GM19324 (cell line): ENCODE data around the gene GRAMD2A.

Experiments used
- ATAC-seq: cut with Tn5 transposase; IDR thresholded peaks from one replicate; pipeline ENCODE4 v1.9.1; 2021; ENCODE audit warnings: mild to moderate bottlenecking, moderate library complexity; ENCODE audit not compliant: unreplicated experiment, low FRiP score

The GRAMD2A gene

DNA sequence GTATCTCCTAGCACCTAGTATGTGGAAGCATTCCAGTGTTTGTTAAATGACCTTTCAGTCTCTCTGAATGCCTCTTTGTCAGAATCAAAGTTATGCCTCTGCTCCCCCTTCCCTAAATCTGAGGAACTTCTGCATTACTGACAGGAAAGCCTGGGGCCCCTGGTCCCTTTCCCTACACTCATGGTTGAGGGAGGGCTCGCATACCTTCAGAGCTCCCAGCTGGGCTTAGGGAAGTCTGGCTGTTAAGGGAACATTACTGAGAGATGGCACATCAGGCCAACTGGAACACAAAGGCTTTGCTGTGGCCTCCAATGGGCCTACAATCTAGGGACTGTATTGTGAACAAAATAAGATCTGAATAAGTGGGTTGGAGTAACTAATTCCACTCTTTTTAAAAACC is 23.1 kb upstream of the GRAMD2A start:
- no peak for ATAC-seq

DNA sequence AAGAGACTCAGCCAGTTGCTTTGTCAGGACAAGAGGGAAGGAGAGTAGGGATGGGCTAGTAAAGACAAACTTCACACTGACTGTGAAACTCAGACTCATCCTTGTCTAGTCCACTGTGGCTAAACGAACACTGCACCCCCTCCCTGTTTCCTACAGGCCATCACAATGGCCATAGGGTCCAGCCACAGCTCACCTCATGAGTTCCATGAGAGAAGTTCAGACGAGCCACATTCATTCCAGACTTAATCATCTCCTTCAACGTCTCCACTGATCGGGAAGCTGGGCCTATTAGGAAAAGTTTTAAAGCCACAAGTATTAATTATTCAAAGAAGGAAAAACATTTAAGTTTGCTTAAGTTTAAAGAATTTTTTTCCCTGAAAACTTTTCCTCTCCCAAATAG is 19.6 kb upstream of the GRAMD2A start:
- ATAC-seq = no peak

DNA sequence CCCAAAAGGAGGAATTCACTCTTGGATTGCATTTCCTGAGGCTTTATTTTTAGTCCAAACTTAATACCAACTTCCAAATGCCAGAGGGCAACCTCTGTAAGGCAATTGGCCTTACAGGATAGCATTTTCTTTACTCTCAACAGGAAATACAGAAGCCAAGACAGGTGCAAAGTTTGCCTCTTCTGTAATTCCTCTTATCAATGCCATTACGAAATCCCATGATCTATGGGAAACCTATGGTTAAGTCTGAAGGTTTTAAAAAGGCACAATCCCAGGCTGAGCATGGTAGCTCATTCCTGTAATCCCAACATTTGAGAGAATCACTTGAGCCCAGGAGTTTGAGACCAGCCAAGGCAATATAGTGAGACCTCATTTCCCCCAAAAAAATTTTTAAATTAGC is 18.5 kb upstream of the GRAMD2A start:
- no peak for ATAC-seq

DNA sequence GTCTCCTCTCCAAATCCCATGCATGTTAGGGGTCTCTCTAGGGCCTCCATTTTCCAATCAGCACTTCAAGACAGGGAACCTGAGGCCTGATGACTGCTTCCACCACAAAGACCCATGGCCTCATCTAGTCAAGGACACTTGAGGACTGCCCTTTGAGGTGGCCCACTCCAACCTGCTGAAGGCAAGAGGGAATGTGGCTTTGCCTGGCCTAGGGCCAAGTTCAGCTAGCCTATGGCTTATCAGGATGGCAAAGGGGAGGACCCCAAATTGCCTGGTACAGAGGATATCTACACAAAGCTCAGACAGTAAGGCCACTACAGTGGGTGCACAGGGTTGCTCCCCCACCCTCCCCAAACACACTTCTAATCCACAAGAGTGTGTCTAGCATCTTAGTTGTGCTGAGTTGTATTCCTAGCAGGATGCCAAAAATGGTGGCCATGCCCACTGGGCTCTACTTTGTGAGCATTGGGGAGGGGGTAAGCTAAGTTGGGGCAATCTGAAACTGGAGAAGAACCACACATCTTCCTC is 10.0 kb upstream of the GRAMD2A start:
- no peak for ATAC-seq

DNA sequence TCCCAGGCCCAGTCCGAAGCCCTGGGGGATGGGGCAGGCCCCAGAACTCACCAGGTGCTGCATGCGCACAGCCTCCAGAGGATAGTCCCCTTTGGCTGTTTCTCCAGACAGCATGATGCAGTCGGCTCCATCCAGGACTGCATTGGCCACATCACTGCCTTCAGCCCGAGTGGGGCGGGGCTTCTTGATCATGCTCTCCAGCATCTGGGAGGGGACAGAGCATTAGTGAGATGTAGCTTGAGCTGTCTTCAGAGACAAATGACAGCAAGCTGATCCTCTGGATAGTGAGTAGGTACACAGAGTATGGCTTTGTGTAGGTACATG is 9.1 kb upstream of the GRAMD2A start:
- ATAC-seq = no peak

DNA sequence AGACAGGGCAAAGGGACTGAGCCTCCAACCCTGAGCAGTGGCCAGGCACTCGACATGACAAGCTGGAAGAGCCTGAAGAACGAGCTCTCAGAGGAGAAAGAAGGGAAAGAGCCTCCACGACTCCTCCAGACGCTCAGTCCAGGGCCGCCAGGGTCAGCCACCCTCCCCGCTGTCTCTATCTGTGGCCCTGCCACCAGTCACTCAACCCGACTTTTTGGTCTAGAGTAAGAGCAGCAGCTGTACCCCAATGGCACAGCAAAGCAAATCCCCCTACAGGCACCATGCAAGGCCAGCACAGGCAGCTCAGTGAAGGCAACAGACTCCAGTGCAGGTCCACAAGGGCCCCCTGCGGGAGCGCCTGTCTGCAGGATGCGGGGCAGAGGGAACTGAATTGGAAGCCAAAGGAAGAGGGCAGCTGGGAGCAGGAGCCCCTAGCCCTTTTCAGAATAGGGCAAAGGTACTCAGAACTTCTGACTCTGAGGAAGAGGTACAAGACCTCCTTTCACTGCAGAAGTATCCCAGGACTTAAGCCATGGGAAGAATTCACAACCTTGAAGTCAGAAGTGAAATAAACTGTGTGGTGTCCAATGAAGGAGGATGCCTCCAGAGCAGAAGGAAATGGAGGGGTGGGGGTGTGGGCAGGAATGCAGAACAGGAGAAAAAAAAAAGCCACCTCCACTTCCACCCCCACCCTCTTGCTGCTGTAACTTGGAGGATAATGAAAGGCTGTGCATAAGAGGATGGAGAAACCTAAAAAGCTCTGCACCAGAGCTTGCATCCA is 8.5 kb upstream of the GRAMD2A start:
- no peak for ATAC-seq

DNA sequence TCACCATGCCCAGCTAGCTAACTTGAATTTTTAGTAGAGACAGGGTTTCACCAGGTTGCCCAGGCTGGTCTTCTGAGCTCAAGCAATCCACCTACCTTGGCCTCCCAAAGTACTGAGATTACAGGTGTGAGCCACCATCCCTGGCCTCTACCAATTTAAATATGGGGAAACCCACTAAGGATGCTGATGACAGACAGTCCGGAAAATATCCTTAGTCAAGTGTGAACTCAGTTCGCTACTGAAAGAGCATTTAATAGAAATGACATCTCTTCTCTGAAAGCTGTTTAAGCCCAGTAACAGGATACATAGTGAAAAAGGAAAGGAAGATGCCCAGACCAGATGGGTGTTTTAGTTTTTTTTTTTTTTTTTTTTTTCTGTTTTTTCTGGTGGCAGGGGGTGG is 7.7 kb upstream of the GRAMD2A start:
- ATAC-seq = no peak

DNA sequence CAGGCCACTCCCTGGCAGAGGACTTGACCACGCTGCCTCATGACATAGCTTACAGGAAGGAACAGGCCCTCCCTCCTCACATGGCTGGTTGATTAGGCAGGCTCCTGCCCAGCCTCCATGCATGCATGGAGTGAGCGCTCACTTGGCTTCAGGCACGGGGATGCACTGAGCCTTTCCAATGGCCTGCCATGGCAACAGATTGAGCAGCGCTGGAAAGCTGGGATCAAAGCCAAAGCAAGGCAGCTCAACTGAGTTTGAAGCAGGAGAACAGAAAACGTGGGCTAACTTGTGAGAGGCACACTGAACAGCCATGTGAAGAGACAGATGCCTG is 5.9 kb upstream of the GRAMD2A start:
- ATAC-seq = no peak

DNA sequence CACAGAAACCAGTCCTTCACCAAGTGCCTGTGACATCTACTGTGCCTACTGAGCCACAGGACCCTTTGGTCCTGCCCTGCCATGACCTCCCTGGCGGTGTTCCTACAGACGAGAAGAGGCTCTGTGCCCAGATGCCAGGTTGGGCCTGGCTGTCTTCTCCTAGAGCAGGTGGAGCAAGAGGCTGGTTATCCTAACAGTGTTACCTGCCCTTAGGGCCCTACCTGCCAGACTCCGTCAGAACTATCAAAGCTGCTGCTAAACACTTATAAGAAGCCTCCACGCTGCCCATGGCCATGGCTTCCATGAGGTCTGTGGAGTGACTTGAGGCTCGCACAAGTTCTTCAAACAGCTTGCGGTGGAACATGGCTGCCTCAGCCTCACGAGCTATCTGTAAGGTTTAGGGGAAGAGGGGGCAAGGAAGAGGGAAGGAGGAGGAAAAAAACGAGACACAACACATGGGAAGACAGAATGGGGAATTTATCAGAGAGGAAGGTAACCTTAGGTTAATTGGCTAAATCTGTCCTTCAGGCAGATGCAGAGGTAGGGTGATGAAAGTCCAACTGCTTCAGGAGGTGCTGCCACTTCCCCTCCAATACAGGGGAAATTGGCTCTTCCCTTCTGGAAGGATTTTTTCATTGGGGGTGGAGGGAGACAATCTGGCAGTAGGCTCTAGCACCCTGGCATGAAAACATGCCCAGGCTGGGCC is 5.4 kb upstream of the GRAMD2A start:
- ATAC-seq = no peak

DNA sequence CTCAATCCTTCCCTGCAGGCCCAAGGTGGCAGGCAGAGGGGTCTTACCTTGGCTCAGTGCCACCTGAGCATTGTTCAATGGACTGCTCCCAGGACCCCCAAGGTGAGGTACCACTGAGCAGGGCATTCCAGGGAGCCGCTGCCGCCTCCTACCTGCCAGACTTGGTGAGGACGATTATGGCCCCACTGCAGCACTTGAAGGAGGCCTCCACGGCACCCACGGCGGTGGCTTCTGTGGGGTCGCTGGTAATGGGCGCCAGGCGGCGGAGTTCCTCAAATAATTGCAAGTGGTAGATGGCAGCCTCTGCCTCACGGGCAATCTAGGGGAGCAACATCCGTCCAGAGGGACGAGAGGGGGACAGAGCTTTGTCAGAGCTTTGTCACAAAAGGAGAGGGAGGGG is 4.7 kb upstream of the GRAMD2A start:
- ATAC-seq = no peak

DNA sequence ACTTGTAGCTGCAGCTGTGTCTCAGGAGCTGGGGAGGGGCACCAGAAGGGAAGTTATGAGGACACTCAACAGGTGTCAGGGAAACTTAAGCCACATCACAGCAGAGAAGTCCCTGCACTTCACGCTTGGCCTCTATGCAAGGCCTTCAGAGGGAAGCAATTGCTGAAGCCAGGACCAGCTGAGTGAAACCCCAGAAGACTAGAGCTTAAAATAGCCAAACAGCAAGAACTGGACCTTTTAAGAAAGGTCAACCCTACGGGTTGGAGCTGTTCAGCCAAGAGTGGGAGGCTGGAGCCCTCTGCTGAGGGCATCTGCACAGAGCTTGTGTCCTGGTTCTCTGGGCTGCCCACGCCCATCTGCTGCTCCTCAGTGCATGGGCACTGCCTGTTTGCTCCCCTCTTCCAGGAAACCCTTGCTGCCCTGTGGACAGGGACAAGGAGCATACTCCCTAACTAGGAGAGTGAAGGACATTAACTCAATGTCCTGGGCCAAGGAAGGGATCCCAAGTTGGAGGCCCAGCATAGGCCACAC is 3.9 kb upstream of the GRAMD2A start:
- ATAC-seq = no peak

DNA sequence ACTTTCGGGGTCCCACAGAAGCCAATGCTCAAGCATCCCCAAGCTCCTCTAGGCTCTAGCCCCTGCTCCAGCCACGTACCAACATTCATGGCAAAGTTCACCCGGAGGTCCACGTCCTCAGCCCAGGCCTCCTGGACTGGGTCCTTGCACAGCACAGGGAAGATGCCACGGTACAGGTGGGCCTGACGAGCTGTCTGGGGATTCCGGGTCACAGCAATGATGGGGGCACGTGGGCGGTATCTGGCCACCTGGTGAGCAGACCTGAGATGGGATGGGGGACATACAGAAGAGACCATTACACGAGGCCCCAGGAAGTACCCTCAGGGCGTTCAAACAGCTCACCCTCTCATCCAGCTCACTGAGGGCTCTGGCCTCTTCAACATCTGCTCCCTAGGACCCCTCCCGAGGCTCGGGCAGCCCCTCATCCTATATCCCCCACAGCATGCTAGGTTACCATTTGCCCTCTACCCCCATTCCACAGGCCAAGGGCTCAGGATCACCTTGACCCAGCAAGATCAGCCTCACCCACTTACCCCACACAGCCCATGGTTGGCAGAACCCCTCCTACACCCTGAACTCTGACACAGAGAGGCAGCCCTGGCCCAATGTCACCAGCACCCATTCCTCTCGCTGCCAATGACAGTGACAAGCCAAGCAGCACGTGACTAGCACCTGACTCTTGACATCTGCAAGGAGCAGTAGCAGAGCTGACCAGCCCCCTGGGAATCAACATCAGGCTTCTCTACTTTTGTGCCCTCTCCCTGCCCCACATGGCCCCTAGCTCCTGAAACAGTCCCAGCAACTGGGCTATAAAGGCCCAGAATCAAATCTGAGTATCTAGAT is 3.0 kb upstream of the GRAMD2A start:
- no peak for ATAC-seq

DNA sequence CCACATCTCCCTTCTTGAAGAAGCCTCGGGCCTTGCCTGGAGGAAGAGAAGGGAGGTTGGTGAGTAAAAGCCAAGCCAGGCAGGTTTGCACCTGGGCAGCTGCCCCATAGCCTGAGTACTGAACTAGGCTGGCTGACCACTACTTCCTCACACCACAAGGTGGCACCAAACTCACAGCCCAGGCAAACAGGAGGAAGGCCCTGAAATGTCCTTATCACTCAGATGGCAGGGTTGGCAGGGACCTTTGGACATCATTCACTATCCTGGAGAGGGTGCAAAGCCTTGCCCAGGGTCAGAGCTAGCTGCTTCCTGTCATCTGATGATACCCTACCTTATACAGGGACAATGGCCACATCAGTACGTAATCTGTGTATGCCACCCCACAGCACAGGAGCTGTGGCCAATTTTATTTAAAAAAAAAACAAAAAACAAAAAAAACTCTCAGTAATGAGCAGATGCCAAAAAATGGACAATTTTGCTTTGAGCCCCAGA is 2.2 kb upstream of the GRAMD2A start:
- no peak for ATAC-seq

DNA sequence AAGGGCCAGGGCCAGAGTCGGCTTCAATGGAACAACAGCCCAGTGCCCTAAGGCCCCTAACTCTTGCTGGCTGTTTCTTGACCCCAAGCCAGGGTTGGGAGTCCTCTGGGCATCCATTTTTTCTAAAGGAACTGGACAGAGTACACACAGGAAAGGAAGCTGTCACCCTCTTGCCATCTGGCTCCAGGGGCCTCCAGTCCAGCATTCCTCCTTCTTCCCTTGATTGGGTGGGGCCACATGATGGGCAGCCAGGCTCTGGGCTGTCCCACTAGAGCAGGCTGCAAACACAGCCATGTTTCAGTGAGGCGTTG is 1.6 kb upstream of the GRAMD2A start:
- ATAC-seq = no peak

DNA sequence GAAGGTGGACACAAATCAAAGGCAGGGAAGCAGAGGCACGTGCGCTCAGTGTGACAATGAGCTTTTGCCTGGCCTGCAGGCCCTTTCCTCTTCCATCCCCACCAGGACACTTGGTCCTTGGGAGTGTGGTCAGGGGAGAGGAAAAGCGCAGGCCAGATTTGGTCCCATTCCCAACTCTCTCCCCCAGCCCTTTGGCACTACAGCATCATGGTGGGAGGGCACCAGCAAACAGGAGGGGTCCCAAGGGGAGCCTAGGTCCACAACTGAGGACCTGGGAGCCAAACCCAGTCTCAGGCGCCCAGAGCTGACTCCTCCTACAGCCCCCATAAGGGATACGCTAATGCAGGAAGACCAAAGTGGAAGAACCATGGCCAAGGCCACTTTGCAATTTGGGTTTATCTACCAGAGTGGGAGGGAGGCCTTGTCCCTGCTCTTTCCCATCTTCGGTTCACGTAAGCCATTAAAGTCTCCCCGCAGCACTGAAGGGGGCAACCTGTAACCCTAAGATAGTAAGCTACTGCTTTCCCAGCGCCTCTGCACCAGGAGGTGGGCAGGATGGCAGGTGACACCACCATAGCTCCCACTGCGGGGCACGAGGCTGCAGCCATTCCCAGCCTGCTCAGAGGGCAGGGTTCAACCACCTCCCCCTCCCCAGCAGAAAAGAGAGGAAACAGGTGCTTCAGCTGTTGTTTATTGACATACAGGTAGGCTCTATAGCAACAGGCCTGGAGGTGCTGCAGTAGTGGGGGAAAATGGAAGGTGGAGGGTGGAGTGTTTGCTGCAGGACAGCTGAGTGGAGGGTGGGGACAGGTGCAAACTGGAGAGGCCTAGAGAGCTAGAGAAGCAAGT is 993 bp upstream of the GRAMD2A start:
- ATAC-seq = no peak

DNA sequence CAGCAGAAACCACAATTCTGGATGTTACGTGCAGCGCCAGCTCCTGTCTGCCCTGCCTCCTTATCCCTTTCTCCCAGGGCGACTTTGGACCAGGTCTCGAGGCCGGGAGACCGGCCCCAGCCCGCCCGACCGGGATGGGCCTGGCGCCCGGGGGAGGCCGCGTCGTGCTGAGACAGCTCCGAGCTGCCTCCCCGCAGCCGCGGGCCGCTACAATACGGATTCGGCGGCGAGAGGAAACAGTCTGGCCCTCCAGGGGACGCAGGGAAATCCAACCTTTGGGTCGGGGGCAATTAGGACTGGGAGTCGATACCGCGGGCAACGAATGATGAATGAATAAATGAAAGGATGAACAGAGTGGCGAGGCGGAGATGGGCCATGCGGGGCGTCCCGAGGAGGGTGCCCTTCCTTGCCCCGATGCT is 537 bp downstream of the GRAMD2A start:
- ATAC-seq = no peak

DNA sequence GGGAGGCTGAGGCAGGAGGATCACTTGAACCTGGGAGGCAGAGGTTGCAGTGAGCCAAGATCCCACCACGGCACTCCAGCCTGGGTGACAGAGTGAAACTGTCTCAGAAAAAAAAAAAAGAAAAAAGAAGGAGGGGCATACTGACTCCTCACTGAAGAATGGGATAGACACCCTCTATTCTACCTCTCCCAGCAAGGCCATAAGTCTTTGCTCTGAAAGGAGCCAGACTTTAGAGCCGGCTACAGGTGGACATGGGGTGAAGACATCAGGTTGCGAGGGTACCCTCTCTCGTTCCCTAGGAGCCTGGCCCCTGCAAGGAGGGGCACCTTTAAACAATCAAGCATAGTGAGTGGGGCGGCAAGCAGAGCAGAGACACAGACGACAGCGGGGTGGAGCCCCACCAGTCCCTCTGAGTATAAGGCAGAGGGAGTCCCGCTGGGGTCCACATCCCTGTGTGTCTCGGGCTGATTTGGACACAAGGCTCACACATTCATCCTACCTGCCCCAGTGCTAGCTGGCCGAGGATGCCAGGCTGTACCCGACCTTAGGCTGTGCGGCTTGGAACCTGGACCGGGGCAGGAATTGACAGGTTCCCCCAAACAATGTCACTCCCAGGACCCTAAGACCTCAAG is 1.1 kb downstream of the GRAMD2A start:
- ATAC-seq = no peak

DNA sequence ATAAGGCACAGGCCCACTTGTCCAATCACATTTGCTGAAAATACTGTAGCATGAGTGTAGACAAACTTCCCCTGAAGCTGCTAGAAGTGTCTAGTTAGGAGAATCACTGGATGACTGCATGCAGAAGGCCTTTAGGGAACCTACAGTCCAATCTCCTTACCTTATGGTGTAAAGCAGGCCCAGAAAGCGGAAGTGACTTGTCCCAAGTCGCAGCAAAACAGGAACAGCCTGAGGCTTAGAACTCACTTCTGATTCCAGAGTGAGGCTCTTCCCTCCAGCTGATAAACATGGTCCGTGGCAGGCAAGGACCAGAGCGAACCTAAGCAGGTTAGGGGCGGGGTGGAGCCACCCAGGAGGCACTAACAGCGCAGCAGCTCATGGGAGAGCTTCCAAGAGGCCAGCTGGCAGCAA is 2.5 kb downstream of the GRAMD2A start:
- ATAC-seq = no peak

DNA sequence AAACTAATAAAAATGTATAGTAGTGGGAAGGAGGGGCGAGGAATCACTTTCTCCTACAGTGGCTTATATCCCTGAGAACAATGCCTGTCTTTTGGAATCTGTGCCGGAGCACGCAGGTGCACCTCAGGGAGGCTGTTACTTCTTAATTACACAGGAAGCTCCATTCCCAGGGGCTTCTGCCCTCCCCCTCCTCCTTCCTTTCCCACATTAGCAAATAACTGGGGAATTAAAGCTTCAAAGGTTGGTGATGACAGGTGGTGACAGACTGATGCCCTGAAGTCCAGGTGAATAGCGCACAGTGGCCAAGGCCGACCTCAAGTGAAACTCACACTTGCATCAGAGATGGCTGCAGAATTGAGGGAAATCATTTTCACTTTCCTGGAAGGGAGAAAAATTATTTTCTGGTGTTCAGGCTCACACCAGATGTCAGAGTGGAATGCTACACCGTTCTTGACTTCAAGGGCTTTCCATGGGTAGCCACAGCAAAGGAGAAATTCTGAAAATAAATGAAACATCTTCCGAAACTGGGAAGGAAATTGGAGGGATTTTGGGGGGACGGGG is 3.7 kb downstream of the GRAMD2A start:
- ATAC-seq = no peak
